ENCODE measurements around the gene RMDN2. TPM values are rescaled to one million over a fixed set of nuclear protein-coding genes. Genes with fewer than 3 reads are reported as not detected.

Gene RMDN2
- polyA plus RNA-seq, 2 of the 4 experiments (the other 2 are of a cell fraction): 4.6 to 6.9 TPM

DNA sequence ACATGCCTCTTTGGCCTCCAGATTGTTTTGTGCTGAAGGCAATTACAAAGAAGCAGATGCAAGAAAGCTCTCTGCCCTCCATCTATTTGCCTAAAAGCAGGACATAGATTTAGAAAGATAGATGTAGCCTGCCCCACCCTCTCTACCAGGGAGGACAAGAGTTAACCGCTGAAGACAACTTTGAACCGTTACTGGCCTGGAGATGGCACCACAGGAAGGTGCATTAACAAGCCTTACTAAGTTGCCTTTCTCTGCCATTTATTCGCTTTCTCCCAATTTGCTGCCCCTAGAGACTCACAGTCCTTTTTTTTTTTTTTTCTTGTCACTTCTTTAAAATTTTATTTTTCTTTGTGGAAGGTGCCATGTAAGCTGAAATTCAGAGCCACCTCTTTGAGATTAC is 28.8 kb upstream of the RMDN2 start:
- ATAC-seq (peak in 1 of 2 experiments; percentile 53; a peak in 2 of 6 replicates), DNase-seq (ENCODE audit: low read depth in 1 of 2, low spot score in 1 of 2) (peak in 1 of 2 experiments; percentile 35), FAIRE-seq (no peak)
- Histone ChIP-seq H3K4me1 (peaks cover 12% of the 10 kb centered on the region; the same call in 2 of the 3 replicates), H3K4me2 (no peak overlapping the region), H3K9me3 (no peaks in the 10 kb centered on the region), H3K4me3 (no peak overlapping the region), H3K27ac (no peak overlapping the region)
- WGBS (ENCODE audit: missing lambda C conversion rate): 63% methylated on average over 3 of the region's 3 CpGs
- TF ChIP-seq RAD21 (conservative IDR thresholded peaks at IDR 0.05 in 1 of 2, IDR thresholded peaks at IDR 0.05 in 1 of 2) (peak in 1 of 2 experiments; percentile 29; a peak in 1 of 5 replicates), SREBF2 (IDR thresholded peaks at IDR 0.05) (no peak)
- TF ChIP-seq, protein P1, sequence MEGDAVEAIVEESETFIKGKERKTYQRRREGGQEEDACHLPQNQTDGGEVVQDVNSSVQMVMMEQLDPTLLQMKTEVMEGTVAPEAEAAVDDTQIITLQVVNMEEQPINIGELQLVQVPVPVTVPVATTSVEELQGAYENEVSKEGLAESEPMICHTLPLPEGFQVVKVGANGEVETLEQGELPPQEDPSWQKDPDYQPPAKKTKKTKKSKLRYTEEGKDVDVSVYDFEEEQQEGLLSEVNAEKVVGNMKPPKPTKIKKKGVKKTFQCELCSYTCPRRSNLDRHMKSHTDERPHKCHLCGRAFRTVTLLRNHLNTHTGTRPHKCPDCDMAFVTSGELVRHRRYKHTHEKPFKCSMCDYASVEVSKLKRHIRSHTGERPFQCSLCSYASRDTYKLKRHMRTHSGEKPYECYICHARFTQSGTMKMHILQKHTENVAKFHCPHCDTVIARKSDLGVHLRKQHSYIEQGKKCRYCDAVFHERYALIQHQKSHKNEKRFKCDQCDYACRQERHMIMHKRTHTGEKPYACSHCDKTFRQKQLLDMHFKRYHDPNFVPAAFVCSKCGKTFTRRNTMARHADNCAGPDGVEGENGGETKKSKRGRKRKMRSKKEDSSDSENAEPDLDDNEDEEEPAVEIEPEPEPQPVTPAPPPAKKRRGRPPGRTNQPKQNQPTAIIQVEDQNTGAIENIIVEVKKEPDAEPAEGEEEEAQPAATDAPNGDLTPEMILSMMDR (IDR thresholded peaks at IDR 0.05): peak; percentile 14; the same call in 1 of the 3 replicates
- POLR2A ChIA-PET: no interaction called here
- CTCF ChIA-PET: interaction anchor here (0.7 to 5.8 kb wide), 4 partner anchors 11 to 482 kb away, joined by 3 to 29 read pairs (median 8); no protein-coding TSS in a partner anchor

- CTCF ChIA-PET: interaction anchor here (0.8 to 5.8 kb wide), 5 partner anchors 12 to 501 kb away, joined by 3 to 29 read pairs (median 12); partner anchors contain the start of gene CYP1B1
- POLR2A ChIA-PET: no interaction called here
- WGBS (ENCODE audit: missing lambda C conversion rate): under 1% methylated on average over 3 of the region's 3 CpGs
- DNase-seq (ENCODE audit: low read depth in 1 of 2, low spot score in 1 of 2): peak in 1 of 2 experiments; percentile 50
- peak overlapping the region; percentile 58 for H3K4me2 ChIP-seq
- FAIRE-seq: no peak
- no peak overlapping the region for H3K27ac ChIP-seq
- H3K9me3 ChIP-seq: no peaks in the 10 kb centered on the region
- no peak; a peak in 1 of 6 replicates for ATAC-seq
- no peak overlapping the region for H3K4me3 ChIP-seq
- no peak for TF ChIP-seq PHF8 (IDR thresholded peaks at IDR 0.05; ENCODE audit: borderline replicate concordance, low read depth)
- no peak for TF ChIP-seq SREBF2 (IDR thresholded peaks at IDR 0.05)
- no peak for TF ChIP-seq TP53 (CRISPR knock-in tag; IDR thresholded peaks at IDR 0.05)
- no peak for TF ChIP-seq JUN (IDR thresholded peaks at IDR 0.05)
- TF ChIP-seq CBX2 (IDR thresholded peaks at IDR 0.05; ENCODE audit: borderline replicate concordance, low read depth): no peak
- no peak for TF ChIP-seq ATOH8 (CRISPR knock-in tag; IDR thresholded peaks at IDR 0.05; ENCODE audit: low read depth)
- TF ChIP-seq BCL3 (IDR thresholded peaks at IDR 0.05): no peak
- TF ChIP-seq ELK1 (IDR thresholded peaks at IDR 0.05; ENCODE audit: low read depth, low read length): no peak
- no peak for TF ChIP-seq HDAC2 (IDR thresholded peaks at IDR 0.05)
- no peak for TF ChIP-seq JUNB (IDR thresholded peaks at IDR 0.05)
- peaks cover 12% of the 10 kb centered on the region; the same call in 2 of the 3 replicates for H3K4me1 ChIP-seq
Measured at GRCh38 chr2:37897511-37897910, 27.6 kb upstream of the RMDN2 start.

DNA sequence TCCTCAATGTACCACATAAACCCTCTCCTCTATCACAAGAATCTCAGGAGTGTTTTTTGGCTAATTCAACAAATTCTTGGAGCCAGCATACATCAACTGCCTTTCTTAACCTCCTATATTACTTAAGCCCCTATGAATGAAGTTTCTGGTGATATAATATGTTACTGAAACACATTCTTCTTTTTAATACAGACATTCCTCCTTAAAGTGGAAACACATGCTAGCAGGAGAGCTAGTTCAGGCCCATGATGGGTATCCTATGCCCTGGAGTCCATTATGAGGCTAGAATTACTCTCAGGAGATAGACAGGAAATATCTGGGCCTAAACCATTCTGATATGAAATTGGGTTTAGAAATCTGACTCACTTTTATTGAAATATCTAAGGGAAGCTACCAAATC is 26.6 kb upstream of the RMDN2 start:
- Histone ChIP-seq H3K4me1 (peaks cover 12% of the 10 kb centered on the region; the same call in 2 of the 3 replicates), H3K9me3 (no peaks in the 10 kb centered on the region), H3K4me3 (no peak overlapping the region), H3K27ac (no peak overlapping the region), H3K4me2 (no peak overlapping the region)
- FAIRE-seq (no peak), DNase-seq (ENCODE audit: low read depth in 1 of 2, low spot score in 1 of 2) (no peak), ATAC-seq (no peak)
- TF ChIP-seq ZFP36 (IDR thresholded peaks at IDR 0.05; ENCODE audit: borderline replicate concordance, partially characterized antibody) (no peak), NR3C1 (IDR thresholded peaks at IDR 0.05) (no peak), EHMT2 (IDR thresholded peaks at IDR 0.05; ENCODE audit: low read depth) (no peak), EP300 (IDR thresholded peaks at IDR 0.05) (no peak), HEYL (CRISPR knock-in tag; IDR thresholded peaks at IDR 0.05) (no peak), KDM5A (IDR thresholded peaks at IDR 0.05) (no peak), JUN (IDR thresholded peaks at IDR 0.05) (no peak), POLR2A (IDR thresholded peaks at IDR 0.05; ENCODE audit: low read length) (no peak), ESRRA (IDR thresholded peaks at IDR 0.05; ENCODE audit: borderline replicate concordance, low read length) (no peak), MAX (IDR thresholded peaks at IDR 0.05) (no peak), USF2 (IDR thresholded peaks at IDR 0.05) (no peak), MAFK (IDR thresholded peaks at IDR 0.05; ENCODE audit: partially characterized antibody) (no peak), CBX2 (IDR thresholded peaks at IDR 0.05; ENCODE audit: borderline replicate concordance, low read depth) (no peak), FOSL2 (IDR thresholded peaks at IDR 0.05) (no peak), FOSL2 (CRISPR knock-in tag; IDR thresholded peaks at IDR 0.05) (no peak), KDM1A (IDR thresholded peaks at IDR 0.05; ENCODE audit: low read depth) (no peak)
- TF ChIP-seq, protein P1 (IDR thresholded peaks at IDR 0.05): no peak
- ChIA-PET POLR2A (no interaction called here), CTCF (interaction anchor here (2.3 to 5.8 kb wide), 2 partner anchors 22 to 502 kb away, joined by 12 to 29 read pairs; no protein-coding TSS in a partner anchor)
